HG03066 (cell line): Measurements from ENCODE around the gene PTPRM.

Experiments used
- ATAC-seq: cut with Tn5 transposase; IDR thresholded peaks from one replicate; pipeline ENCODE4 v1.9.1; 2021; ENCODE audit warnings: low read depth; ENCODE audit not compliant: unreplicated experiment

Gene PTPRM

GRCh38 chr18:7787339-7787738 lies 220.2 kb downstream of the PTPRM start:
- ATAC-seq, result no peak

DNA sequence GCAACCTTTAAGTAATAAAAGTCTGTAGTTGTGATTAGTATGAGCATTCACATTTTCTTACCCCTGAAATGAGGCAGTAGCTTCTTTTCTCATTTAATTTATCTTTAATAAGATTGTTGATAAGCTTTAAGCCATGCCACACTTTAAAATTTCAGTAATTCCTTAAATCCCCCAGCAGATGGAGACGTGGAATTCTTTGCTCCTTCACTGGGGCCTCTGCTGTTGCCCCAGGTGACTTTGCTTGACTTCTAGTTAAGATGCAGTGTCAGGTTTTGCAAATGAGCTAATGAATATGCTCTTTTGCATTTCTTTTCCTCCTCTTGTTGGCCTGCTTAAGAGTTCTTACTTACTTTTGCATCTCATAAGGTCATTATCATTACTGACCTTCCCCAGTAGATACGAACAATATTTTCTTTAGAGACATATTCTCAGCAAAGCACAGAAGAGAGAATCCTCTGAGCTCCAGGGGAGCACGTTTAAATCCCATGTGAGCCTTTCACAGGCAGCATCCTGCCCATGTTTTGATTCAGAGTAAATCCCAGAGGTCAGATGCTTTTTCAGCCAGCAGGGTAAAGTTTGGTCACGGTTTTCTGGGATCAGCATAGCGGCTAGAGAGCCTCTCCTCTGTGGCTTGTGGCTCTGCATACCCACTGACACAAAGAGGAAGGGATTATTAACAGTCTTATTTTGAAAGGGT lies 222.9 kb downstream of the PTPRM start:
- no peak for ATAC-seq

GRCh38 chr18:7793100-7793499 lies 226.0 kb downstream of the PTPRM start:
- ATAC-seq, result no peak

DNA sequence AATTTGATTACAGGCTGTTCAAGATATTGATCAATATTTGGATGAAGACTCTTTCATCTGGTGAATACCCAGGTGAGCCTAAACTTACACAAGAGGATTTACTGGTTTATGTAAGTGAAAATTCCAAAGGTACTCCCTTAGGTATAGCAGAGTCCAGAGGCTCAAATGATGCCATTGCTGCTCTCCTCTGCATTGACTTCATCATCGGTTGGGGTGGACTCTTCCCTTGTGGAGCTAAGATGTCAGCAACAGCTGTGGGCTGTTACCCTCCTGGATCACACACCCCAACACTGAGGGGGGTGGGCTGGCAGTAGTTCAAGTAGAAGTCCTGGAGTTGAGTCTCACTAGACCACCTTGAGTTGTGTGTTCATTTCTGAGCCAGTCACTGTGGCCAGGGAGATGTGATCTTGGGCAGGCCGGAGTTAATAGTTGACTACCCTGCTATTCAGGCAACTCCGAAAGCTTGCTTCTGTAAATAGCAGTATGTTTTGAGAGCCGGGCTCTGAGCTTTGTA lies 236.9 kb downstream of the PTPRM start:
- no peak for ATAC-seq

GRCh38 chr18:7805096-7805495 lies 238.0 kb downstream of the PTPRM start:
- ATAC-seq, result no peak

GRCh38 chr18:7805880-7806279 lies 238.8 kb downstream of the PTPRM start:
- no peak for ATAC-seq

DNA sequence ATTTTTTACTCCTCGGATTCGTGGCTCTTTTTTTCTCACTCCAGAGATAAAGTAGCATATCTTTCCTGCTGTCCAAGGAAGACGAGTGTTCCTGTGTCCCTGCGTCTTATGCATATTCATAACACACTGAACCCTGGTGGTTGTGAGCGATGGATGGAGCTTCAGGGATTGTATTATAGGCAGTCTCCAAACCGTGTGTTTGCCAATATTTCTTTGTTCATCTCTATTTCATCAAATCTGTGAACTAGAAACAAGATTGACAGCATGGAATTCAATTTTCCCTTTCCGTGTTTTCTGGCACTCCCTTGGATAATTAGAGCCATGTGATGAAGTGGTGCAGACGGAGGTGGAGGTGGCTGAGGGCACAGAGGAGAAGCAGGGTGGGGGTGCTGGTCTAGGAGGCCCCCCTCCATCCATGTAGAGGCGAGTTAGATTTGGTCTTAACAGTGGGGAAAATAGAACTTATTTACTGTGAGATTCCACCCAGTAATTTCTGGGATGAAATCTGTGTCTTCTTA lies 240.9 kb downstream of the PTPRM start:
- no peak for ATAC-seq

- no peak for ATAC-seq
Observed at GRCh38 chr18:7808992-7809391, 241.9 kb downstream of the PTPRM start.

- ATAC-seq, result no peak
Observed at GRCh38 chr18:7809455-7809854, 242.3 kb downstream of the PTPRM start.

DNA sequence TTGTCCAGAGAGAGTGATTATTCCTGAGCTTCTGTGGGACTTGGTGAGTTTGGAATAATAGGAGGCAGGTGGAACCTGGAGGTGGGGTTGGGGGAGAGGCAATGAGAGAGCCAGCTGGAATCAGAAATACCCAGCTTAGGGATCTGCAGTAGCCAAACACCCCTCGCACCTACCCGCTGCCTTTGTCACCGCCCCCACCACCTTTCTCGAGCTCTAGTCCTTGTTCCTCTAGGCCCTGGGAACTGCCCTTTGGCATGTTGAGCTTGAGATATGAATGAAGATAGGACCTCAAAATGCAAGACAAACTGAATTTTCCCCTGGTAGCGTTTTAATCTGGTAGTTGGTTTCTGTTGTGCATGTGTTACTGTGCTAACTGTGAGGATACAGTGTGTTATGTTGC lies 242.9 kb downstream of the PTPRM start:
- no peak for ATAC-seq

DNA sequence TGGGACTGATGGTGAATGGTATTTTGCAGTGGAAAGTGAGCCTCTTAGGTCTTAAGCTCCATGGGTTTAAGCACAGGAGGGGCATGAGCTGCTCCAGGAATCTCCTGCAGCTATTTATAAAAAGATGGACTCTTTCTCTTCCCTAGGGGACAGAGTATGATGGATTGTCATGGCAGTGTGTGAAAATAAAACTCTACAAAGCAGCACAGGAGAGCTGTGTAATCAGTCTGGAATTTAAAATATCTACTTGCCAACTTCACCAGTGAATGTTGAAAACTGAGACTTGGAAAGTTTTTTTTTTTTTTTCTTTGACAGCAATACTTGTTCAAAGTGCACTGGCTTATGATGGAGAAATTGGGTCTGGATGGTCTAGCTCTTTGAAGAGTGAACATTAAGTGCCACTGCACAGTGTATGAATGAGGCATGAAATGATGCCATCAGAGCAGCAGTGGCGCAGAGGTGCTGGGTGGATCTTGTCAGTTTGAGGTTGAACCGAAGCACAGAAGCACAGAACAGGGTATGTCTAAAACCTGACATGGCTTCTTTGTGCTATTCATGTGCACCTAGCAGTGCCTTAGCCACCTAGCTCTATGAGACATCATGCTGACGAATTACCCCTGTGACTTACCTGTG lies 245.4 kb downstream of the PTPRM start:
- no peak for ATAC-seq

DNA sequence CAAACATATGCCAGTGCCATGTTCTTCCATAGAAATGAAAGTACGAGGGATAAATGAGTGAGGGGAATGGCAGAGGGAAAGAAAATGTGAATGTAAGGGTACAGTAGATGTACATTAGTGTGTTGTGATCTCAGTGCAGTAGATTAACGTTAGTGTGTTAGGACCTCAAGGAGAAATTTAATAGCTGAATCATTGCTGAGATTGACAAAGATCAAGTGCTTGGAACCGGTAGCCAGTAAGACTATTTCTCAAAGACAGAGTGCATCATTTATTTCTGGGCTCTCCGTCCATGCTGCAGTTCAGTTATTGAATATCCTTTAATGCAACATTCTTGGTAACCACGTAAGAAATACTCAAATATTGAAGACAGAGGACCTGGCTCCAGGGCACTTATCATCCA lies 246.0 kb downstream of the PTPRM start:
- ATAC-seq, result no peak

DNA sequence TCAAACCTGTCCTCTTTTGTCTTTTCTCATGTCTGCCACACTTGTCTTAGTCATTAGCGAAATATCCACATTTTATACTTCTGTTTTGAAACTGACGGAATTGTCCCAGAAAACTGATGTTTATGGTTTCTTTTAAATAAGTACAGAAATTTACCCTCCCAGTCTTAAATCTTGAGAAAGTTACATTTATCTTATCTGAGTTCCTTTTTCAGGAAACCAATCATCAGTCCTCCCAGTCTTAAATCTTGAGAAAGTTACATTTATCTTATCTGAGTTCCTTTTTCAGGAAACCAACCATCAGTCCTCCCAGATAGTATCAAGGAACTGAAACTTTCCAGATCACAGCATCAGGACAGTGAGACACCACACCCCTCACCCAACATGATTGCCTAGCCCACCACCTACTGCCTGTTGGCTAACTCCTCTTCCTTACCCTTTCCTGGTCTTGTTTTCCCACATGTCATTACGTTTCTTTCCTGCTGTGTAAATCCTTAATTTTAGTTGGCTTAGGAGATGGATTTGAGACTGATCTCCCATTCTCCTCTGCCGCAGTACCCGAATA lies 247.7 kb downstream of the PTPRM start:
- ATAC-seq, result no peak

GRCh38 chr18:7815787-7816186 lies 248.7 kb downstream of the PTPRM start:
- ATAC-seq, result no peak

DNA sequence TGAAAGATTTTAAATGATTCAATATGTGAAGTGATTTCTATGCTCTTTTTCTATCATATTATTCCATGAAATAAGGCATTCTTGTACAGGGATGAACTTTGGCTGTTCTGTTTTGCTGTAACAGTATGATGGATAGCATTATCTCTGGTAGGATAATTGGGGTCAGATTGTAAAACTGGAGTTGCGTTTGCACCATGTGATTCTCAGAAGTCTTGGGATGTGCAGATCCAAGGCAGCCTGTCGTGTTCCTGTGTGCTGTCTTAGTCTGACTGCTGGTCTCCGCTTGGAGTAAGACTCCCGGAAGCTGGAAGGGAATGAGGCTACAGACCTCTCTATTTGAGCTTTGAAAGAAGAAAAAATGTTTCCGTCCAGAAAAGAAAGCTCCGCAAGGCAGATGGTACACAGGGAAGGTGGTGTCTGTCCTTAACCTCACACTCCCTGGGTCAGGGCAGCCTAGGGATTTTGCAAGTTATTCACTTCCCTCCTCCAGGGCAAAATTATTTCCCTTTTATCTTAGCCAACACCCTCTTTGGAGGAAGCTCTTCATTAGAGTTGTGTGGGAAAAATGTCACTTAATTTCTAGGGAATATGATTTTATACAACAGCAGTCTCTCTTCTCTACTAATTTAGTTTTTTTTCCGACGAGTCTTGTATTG lies 250.6 kb downstream of the PTPRM start:
- no peak for ATAC-seq

DNA sequence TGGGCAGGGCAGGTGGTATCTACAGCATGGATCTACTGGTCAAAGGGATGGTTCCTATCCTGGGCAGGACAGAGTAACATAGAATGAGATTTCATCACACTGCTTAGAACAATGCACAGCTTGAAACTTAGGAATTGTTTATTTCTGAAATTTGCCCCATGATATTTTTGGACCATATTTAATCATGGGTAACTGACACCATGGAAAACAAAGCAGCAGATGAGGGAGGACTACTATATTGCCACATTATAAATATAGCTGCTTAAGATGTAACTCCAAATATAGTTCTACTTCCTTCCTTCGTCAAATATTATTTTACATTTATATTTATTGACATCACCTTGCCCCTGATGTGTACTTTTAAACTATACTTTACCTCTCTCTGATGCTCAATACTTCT lies 254.7 kb downstream of the PTPRM start:
- ATAC-seq, result no peak

DNA sequence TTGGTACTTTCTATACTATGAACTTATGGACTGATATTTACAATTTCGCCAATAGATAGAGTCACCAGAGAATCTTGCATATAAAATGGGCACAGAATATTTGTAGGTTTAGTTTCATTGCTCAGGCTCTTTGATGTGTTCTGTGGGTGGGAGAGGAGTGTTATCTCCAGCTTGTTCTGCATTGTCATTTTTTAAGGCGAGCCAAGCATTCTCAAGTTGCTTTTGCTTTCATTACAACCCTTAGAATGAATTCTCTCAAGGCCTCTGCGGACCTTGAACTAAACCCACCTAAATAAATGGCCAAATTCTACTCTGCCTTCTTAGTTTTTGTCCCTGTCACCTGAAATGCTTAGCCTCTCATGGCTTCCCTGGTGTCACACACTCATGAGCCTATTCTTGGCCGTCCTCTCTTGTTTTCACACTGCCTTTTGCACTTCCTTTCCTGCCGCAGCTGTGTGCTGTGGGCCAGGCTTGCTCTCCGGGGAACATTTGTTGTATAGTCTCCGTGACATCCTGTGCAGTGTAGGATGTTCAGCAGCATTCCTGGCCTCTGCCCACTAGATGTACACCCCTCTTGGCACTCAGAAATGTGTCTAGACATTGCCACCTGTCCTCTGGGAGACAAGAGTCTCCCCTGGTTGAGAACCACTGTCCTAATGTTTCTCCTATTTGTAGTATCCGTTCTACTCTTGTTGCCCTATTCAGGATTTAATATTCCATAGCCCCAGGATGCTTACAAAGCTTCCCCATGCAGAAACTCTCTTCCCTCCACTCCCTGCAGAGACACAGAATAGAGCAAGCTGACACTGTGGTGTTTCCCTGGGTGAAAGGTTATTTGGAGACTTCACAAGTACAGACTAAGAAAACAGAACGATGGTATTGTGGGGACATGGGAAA lies 255.6 kb downstream of the PTPRM start:
- ATAC-seq, result no peak

GRCh38 chr18:7824970-7825369 lies 257.9 kb downstream of the PTPRM start:
- no peak for ATAC-seq

DNA sequence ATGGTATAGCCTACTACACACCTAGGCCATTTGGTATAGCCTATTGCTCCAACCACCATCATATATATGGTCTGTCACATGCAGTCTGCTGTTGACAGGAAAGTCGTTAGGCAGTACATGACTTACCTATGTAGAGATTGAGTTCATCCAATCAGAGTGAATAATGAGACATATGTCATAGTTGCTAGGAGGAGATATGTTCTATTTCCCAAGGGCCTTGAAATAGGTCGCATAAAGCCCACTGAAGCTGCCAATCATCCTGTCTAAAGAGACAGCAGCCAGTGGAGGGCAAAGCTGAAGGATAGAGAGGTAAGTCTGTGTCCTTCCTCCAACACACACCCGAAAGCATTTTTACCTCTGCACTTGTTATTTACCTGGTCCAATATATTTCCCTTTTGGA lies 263.4 kb downstream of the PTPRM start:
- peak; percentile 78 for ATAC-seq

- ATAC-seq, result no peak
Observed at GRCh38 chr18:7839548-7839947, 272.4 kb downstream of the PTPRM start.
